ENCODE data around the gene TBL1Y. TPM values are rescaled to one million over a fixed set of nuclear protein-coding genes. Genes with fewer than 3 reads are reported as not detected.

Gene TBL1Y
- total RNA-seq, 1 donor from 2014 or later: 0.52 TPM

DNA sequence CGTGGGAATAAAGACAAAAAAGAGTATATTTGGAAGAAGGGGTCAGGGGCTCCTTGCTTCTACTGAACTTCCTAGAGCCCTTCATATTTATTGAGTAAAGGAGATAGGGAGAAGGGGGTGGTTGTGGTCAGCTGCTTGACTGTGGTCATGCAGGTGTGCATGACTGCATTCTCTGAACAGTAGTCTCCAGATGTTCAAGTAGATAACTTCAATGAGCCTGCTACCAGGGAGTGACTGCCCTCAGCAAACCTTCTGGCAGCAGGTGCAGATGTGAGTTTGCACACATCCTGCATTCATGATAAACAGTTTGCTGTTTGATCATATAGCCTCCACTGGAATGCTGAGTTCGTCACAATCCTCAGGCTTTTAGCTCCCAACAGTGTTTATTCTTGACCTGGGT lies 10.6 kb downstream of the TBL1Y start:
- H3K27ac ChIP-seq (ENCODE audit: low read depth, low read length): no peak overlapping the region

DNA sequence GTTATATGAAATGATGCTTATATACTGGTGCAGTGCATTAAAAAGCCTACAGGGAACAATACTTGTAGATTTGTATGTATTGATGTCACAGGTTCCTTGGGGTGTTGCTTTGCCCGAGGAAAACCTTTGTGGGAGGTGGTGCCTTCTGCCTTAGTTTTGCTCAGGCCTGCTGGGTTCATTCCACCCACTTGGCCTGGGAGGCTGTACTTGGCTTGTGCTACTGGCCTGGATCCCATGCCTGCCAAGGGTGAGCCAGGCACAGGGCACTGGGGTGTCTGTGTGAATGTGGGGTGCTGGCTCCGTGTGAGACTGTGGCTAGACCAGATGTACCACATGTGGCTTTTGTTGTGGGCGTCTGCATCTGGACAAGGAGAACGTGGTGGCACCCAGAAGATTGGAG lies 17.8 kb downstream of the TBL1Y start:
- Histone ChIP-seq H3K9ac (ENCODE audit: low read depth in 1 of 3, low read length in 3 of 3) (no peak overlapping the region), H3K9me3 (ENCODE audit: control insufficient read depth in 3 of 3, low read length in 3 of 3) (no peaks in the 10 kb centered on the region), H3K27me3 (ENCODE audit: control insufficient read depth in 3 of 3, insufficient read depth in 3 of 3, low read length in 3 of 3) (no peaks in the 10 kb centered on the region), H3K27ac (ENCODE audit: low read depth, low read length) (no peak overlapping the region), H3K36me3 (ENCODE audit: control insufficient read depth in 3 of 3, insufficient read depth in 3 of 3, low read length in 3 of 3) (no peaks in the 10 kb centered on the region), H3K4me1 (ENCODE audit: control insufficient read depth in 3 of 3, insufficient read depth in 3 of 3, low read length in 3 of 3) (peaks cover 0 to 8% (median 4%) of the 10 kb centered on the region in 3 donors), H3K4me3 (ENCODE audit: low read length in 3 of 3) (no peak overlapping the region)

More for the DNA sequence above, 10.6 kb downstream of the TBL1Y start:
- Histone ChIP-seq H3K36me3 (ENCODE audit: control insufficient read depth in 3 of 3, insufficient read depth in 3 of 3, low read length in 3 of 3) (no peaks in the 10 kb centered on the region), H3K9ac (ENCODE audit: low read depth in 1 of 3, low read length in 3 of 3) (no peak overlapping the region), H3K4me1 (ENCODE audit: control insufficient read depth in 3 of 3, insufficient read depth in 3 of 3, low read length in 3 of 3) (no peaks in the 10 kb centered on the region), H3K27me3 (ENCODE audit: control insufficient read depth in 3 of 3, insufficient read depth in 3 of 3, low read length in 3 of 3) (no peaks in the 10 kb centered on the region), H3K4me3 (ENCODE audit: low read length in 3 of 3) (no peak overlapping the region), H3K9me3 (ENCODE audit: control insufficient read depth in 3 of 3, low read length in 3 of 3) (no peaks in the 10 kb centered on the region)

- H3K27ac ChIP-seq (ENCODE audit: low read depth, low read length): no peak overlapping the region
- H3K9ac ChIP-seq (ENCODE audit: low read depth in 1 of 3, low read length in 3 of 3): no peak overlapping the region
- peaks cover 0 to 8% (median 4%) of the 10 kb centered on the region in 3 donors for H3K4me1 ChIP-seq (ENCODE audit: control insufficient read depth in 3 of 3, insufficient read depth in 3 of 3, low read length in 3 of 3)
- H3K9me3 ChIP-seq (ENCODE audit: control insufficient read depth in 3 of 3, low read length in 3 of 3): no peaks in the 10 kb centered on the region
- no peak overlapping the region for H3K4me3 ChIP-seq (ENCODE audit: low read length in 3 of 3)
- no peaks in the 10 kb centered on the region for H3K36me3 ChIP-seq (ENCODE audit: control insufficient read depth in 3 of 3, insufficient read depth in 3 of 3, low read length in 3 of 3)
- no peaks in the 10 kb centered on the region for H3K27me3 ChIP-seq (ENCODE audit: control insufficient read depth in 3 of 3, insufficient read depth in 3 of 3, low read length in 3 of 3)
Measured at GRCh38 chrY:6929237-6929636, 18.7 kb downstream of the TBL1Y start.

DNA sequence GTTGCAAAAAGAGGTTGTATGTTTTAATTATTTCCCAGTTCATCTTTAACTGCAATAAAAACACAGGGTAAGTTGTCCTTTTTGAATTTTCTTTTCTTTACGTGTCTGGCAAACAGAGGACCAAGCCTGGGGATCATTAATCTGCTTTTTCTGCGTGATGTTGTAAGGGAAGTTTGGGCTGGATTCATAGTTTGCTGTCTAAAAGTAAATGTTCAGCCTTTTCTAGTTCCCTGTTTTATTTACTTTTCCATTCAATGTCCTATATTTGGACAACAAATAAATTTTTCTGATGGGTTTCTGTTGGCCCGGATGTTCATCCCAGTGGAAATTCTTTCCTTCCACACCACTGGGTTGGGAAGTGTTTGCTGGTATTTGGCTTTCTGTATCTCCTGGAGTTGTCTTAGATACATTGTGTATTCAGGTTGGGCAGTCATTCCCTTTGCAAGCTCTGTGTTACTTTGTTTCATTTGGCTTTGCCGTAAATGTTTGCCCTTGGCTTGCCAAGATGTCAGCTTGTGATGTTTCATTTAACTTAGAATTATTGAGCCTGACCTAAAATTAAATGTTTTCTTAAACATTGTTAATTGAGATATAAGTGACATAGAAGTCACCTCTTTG lies 21.4 kb downstream of the TBL1Y start:
- H3K9me3 ChIP-seq (ENCODE audit: control insufficient read depth in 3 of 3, low read length in 3 of 3): no peaks in the 10 kb centered on the region
- no peaks in the 10 kb centered on the region for H3K27me3 ChIP-seq (ENCODE audit: control insufficient read depth in 3 of 3, insufficient read depth in 3 of 3, low read length in 3 of 3)
- no peak overlapping the region for H3K27ac ChIP-seq (ENCODE audit: low read depth, low read length)
- no peak overlapping the region for H3K9ac ChIP-seq (ENCODE audit: low read depth in 1 of 3, low read length in 3 of 3)
- H3K4me3 ChIP-seq (ENCODE audit: low read length in 3 of 3): no peak overlapping the region
- peaks cover 0 to 8% (median 4%) of the 10 kb centered on the region in 3 donors for H3K4me1 ChIP-seq (ENCODE audit: control insufficient read depth in 3 of 3, insufficient read depth in 3 of 3, low read length in 3 of 3)
- no peaks in the 10 kb centered on the region for H3K36me3 ChIP-seq (ENCODE audit: control insufficient read depth in 3 of 3, insufficient read depth in 3 of 3, low read length in 3 of 3)

GRCh38 chrY:6935497-6935896 lies 25.0 kb downstream of the TBL1Y start:
- no peaks in the 10 kb centered on the region for H3K36me3 ChIP-seq (ENCODE audit: control insufficient read depth in 3 of 3, insufficient read depth in 3 of 3, low read length in 3 of 3)
- H3K4me3 ChIP-seq (ENCODE audit: low read length in 3 of 3): no peak overlapping the region
- no peaks in the 10 kb centered on the region for H3K9me3 ChIP-seq (ENCODE audit: control insufficient read depth in 3 of 3, low read length in 3 of 3)
- no peaks in the 10 kb centered on the region for H3K27me3 ChIP-seq (ENCODE audit: control insufficient read depth in 3 of 3, insufficient read depth in 3 of 3, low read length in 3 of 3)
- H3K9ac ChIP-seq (ENCODE audit: low read depth in 1 of 3, low read length in 3 of 3): no peak overlapping the region
- no peak overlapping the region for H3K27ac ChIP-seq (ENCODE audit: low read depth, low read length)
- no peaks in the 10 kb centered on the region for H3K4me1 ChIP-seq (ENCODE audit: control insufficient read depth in 3 of 3, insufficient read depth in 3 of 3, low read length in 3 of 3)

DNA sequence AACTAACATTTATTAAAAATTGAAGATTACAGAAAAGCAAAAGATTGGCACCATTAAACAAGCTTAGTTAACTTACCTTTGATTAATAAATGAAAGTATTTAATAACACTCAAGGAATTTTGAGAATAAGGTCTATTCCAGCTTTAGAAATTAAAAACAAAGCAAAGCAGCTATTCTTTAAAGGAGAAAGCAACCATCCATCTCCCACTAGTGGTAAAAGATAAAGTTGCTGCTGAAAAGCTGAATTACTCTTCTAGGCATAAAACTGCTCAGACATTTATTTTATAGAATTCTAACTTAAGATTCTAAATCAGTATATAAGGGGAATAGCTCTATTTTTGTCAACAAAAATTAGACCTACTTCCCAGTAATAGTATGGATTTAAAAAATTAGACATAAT lies 37.2 kb downstream of the TBL1Y start:
- H3K27me3 ChIP-seq (ENCODE audit: control insufficient read depth in 3 of 3, insufficient read depth in 3 of 3, low read length in 3 of 3): no peaks in the 10 kb centered on the region
- H3K9me3 ChIP-seq (ENCODE audit: control insufficient read depth in 3 of 3, low read length in 3 of 3): no peaks in the 10 kb centered on the region
- H3K4me1 ChIP-seq (ENCODE audit: control insufficient read depth in 3 of 3, insufficient read depth in 3 of 3, low read length in 3 of 3): no peaks in the 10 kb centered on the region
- no peak overlapping the region for H3K27ac ChIP-seq (ENCODE audit: low read depth, low read length)
- H3K9ac ChIP-seq (ENCODE audit: low read depth in 1 of 3, low read length in 3 of 3): no peak overlapping the region
- H3K4me3 ChIP-seq (ENCODE audit: low read length in 3 of 3): no peak overlapping the region
- no peaks in the 10 kb centered on the region for H3K36me3 ChIP-seq (ENCODE audit: control insufficient read depth in 3 of 3, insufficient read depth in 3 of 3, low read length in 3 of 3)

- H3K9ac ChIP-seq (ENCODE audit: low read depth in 1 of 3, low read length in 3 of 3): no peak overlapping the region
- no peak overlapping the region for H3K4me3 ChIP-seq (ENCODE audit: low read length in 3 of 3)
- no peak overlapping the region for H3K27ac ChIP-seq (ENCODE audit: low read depth, low read length)
- no peaks in the 10 kb centered on the region for H3K36me3 ChIP-seq (ENCODE audit: control insufficient read depth in 3 of 3, insufficient read depth in 3 of 3, low read length in 3 of 3)
- no peaks in the 10 kb centered on the region for H3K9me3 ChIP-seq (ENCODE audit: control insufficient read depth in 3 of 3, low read length in 3 of 3)
- H3K4me1 ChIP-seq (ENCODE audit: control insufficient read depth in 3 of 3, insufficient read depth in 3 of 3, low read length in 3 of 3): no peaks in the 10 kb centered on the region
- H3K27me3 ChIP-seq (ENCODE audit: control insufficient read depth in 3 of 3, insufficient read depth in 3 of 3, low read length in 3 of 3): no peaks in the 10 kb centered on the region
Measured at GRCh38 chrY:6948378-6948777, 37.9 kb downstream of the TBL1Y start.

DNA sequence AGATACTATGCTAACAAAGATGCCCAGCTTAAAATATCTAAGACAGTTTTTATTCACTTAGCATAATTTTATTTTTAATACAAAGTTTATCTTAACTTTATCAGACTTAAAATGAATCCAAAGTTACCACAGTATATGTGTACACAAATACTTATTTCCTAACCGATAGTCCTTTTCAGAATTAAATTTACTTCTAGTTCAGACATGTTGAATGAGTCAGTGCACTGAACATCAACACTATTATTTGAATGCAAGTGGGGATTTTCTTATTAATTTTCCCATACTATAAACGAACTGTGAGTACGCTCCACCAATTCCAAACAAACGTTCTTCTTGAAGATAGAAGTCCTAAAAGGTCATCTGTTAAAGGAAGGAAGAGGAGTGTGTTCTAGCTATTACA lies 39.5 kb downstream of the TBL1Y start:
- Histone ChIP-seq H3K36me3 (ENCODE audit: control insufficient read depth in 3 of 3, insufficient read depth in 3 of 3, low read length in 3 of 3) (no peaks in the 10 kb centered on the region), H3K4me1 (ENCODE audit: control insufficient read depth in 3 of 3, insufficient read depth in 3 of 3, low read length in 3 of 3) (no peaks in the 10 kb centered on the region), H3K9ac (ENCODE audit: low read depth in 1 of 3, low read length in 3 of 3) (no peak overlapping the region), H3K27ac (ENCODE audit: low read depth, low read length) (no peak overlapping the region), H3K27me3 (ENCODE audit: control insufficient read depth in 3 of 3, insufficient read depth in 3 of 3, low read length in 3 of 3) (no peaks in the 10 kb centered on the region), H3K4me3 (ENCODE audit: low read length in 3 of 3) (no peak overlapping the region), H3K9me3 (ENCODE audit: control insufficient read depth in 3 of 3, low read length in 3 of 3) (no peaks in the 10 kb centered on the region)

GRCh38 chrY:6964732-6965131 lies 54.2 kb downstream of the TBL1Y start:
- no peak overlapping the region for H3K9ac ChIP-seq (ENCODE audit: low read depth in 1 of 3, low read length in 3 of 3)
- H3K36me3 ChIP-seq (ENCODE audit: control insufficient read depth in 3 of 3, insufficient read depth in 3 of 3, low read length in 3 of 3): no peaks in the 10 kb centered on the region
- H3K4me1 ChIP-seq (ENCODE audit: control insufficient read depth in 3 of 3, insufficient read depth in 3 of 3, low read length in 3 of 3): no peaks in the 10 kb centered on the region
- no peaks in the 10 kb centered on the region for H3K27me3 ChIP-seq (ENCODE audit: control insufficient read depth in 3 of 3, insufficient read depth in 3 of 3, low read length in 3 of 3)
- no peak overlapping the region for H3K4me3 ChIP-seq (ENCODE audit: low read length in 3 of 3)
- H3K27ac ChIP-seq (ENCODE audit: low read depth, low read length): no peak overlapping the region
- H3K9me3 ChIP-seq (ENCODE audit: control insufficient read depth in 3 of 3, low read length in 3 of 3): no peaks in the 10 kb centered on the region

DNA sequence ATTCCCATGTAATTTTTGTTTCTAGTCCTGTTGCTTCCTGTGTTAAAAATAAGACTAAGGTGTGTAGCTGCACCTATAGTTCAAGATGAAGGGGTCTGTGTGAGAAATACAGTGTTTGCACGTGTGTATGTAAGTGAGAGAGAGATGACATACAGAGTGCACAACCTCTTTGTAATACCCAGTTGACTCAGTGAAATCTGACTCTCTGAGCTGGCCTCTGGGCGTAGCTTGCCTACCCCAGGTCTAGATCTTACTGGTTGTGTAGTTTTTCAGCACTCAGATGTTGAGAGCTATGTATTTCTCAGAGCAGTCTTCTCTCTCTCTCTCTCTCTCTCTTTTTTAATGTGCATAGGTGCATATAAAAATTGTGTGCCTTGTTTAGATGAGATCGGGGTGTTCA lies 56.0 kb downstream of the TBL1Y start:
- Histone ChIP-seq H3K4me1 (ENCODE audit: control insufficient read depth in 3 of 3, insufficient read depth in 3 of 3, low read length in 3 of 3) (no peaks in the 10 kb centered on the region), H3K36me3 (ENCODE audit: control insufficient read depth in 3 of 3, insufficient read depth in 3 of 3, low read length in 3 of 3) (no peaks in the 10 kb centered on the region), H3K9me3 (ENCODE audit: control insufficient read depth in 3 of 3, low read length in 3 of 3) (no peaks in the 10 kb centered on the region), H3K4me3 (ENCODE audit: low read length in 3 of 3) (no peak overlapping the region), H3K9ac (ENCODE audit: low read depth in 1 of 3, low read length in 3 of 3) (no peak overlapping the region), H3K27me3 (ENCODE audit: control insufficient read depth in 3 of 3, insufficient read depth in 3 of 3, low read length in 3 of 3) (no peaks in the 10 kb centered on the region), H3K27ac (ENCODE audit: low read depth, low read length) (no peak overlapping the region)
